K562 (cell line): Measurements from ENCODE around the gene ADM2.

Experiments used
- EHMT2 ChIP-seq: fragments of 450-650 bp; IDR thresholded peaks from 2 replicates; pipeline ENCODE4 v1.6.1; 2018; ENCODE audit warnings: antibody characterized with exemption
- EZH2 ChIP-seq: IDR thresholded peaks from 2 replicates; pipeline ENCODE4 v1.6.1; 2012; ENCODE audit warnings: low read depth, mild to moderate bottlenecking, inconsistent platforms, low read length, borderline replicate concordance
- FOXK2 ChIP-seq, 2 experiments: fragments of 450-650 bp; IDR thresholded peaks in 1 of 2; conservative IDR thresholded peaks in 1 of 2; 2 replicates each; pipeline ENCODE4 v1.6.1; 2016; ENCODE audit warnings: low read depth in 2 of 2, mild to moderate bottlenecking in 1 of 2
- NKRF ChIP-seq: fragments of 450-650 bp; IDR thresholded peaks from 2 replicates; pipeline ENCODE4 v1.6.1; 2016; ENCODE audit warnings: borderline replicate concordance

GRCh38 chr22:50468626-50469025, 12.7 kb upstream of the ADM2 start:
- TF ChIP-seq EHMT2 = no peak
- no peak for TF ChIP-seq EZH2
- no peak for TF ChIP-seq NKRF
- no peak for TF ChIP-seq FOXK2 (conservative IDR thresholded peaks at IDR 0.05 in 1 of 2, IDR thresholded peaks at IDR 0.05 in 1 of 2; ENCODE audit: low read depth in 2 of 2)
